ENCODE data around the gene PEPD.

PEPD gene

GRCh38 chr19:33510462-33511194 is 11.0 kb downstream of the PEPD start:
- no peak for DNase-seq

- DNase-seq = no peak
Observed at GRCh38 chr19:33509774-33510173, 11.8 kb downstream of the PEPD start.

- no peak for DNase-seq
Observed at GRCh38 chr19:33508941-33509614, 12.5 kb downstream of the PEPD start.

GRCh38 chr19:33508431-33508830 is 13.2 kb downstream of the PEPD start:
- no peak for DNase-seq

GRCh38 chr19:33508009-33508408 is 13.6 kb downstream of the PEPD start:
- DNase-seq = no peak

GRCh38 chr19:33507021-33507956 is 14.3 kb downstream of the PEPD start:
- no peak for DNase-seq

GRCh38 chr19:33506498-33506897 is 15.1 kb downstream of the PEPD start:
- DNase-seq = no peak

- DNase-seq = no peak
Observed at GRCh38 chr19:33505823-33506222, 15.8 kb downstream of the PEPD start.

GRCh38 chr19:33505148-33505547 is 16.4 kb downstream of the PEPD start:
- no peak for DNase-seq

GRCh38 chr19:33504058-33504444 is 17.5 kb downstream of the PEPD start:
- DNase-seq = no peak

GRCh38 chr19:33503433-33504057 is 18.0 kb downstream of the PEPD start:
- no peak for DNase-seq

GRCh38 chr19:33503030-33503429 is 18.6 kb downstream of the PEPD start:
- no peak for DNase-seq

GRCh38 chr19:33502521-33502920 is 19.1 kb downstream of the PEPD start:
- no peak for DNase-seq

GRCh38 chr19:33501693-33502356 is 19.8 kb downstream of the PEPD start:
- no peak for DNase-seq

- no peak for DNase-seq
Observed at GRCh38 chr19:33500991-33501390, 20.6 kb downstream of the PEPD start.

- no peak for DNase-seq
Observed at GRCh38 chr19:33500586-33500985, 21.0 kb downstream of the PEPD start.

GRCh38 chr19:33499671-33500506 is 21.7 kb downstream of the PEPD start:
- DNase-seq = no peak

- DNase-seq = no peak
Observed at GRCh38 chr19:33499248-33499647, 22.3 kb downstream of the PEPD start.

- DNase-seq = no peak
Observed at GRCh38 chr19:33498391-33499000, 23.1 kb downstream of the PEPD start.

GRCh38 chr19:33497778-33498175 is 23.8 kb downstream of the PEPD start:
- no peak for DNase-seq
